ENCODE results near the gene NRXN3.

The NRXN3 gene

GRCh38 chr14:78848234-78848820 is 678.2 kb downstream of the NRXN3 start:
- DNase-seq: peak in 1 of 5 experiments; percentile 27

GRCh38 chr14:78849952-78850351 is 679.8 kb downstream of the NRXN3 start:
- no peak for DNase-seq

GRCh38 chr14:78851189-78851588 is 681.0 kb downstream of the NRXN3 start:
- no peak for DNase-seq

- no peak for DNase-seq
Measured at GRCh38 chr14:78852040-78852439, 681.9 kb downstream of the NRXN3 start.

GRCh38 chr14:78857974-78858373 is 687.8 kb downstream of the NRXN3 start:
- DNase-seq: no peak

GRCh38 chr14:78863143-78863542 is 693.0 kb downstream of the NRXN3 start:
- peak in 1 of 5 experiments; percentile 53 for DNase-seq

- DNase-seq: no peak
Measured at GRCh38 chr14:78872837-78873236, 702.7 kb downstream of the NRXN3 start.

GRCh38 chr14:78873581-78873980 is 703.4 kb downstream of the NRXN3 start:
- no peak for DNase-seq

- no peak for DNase-seq
Measured at GRCh38 chr14:78875049-78875448, 704.9 kb downstream of the NRXN3 start.

- DNase-seq: no peak
Measured at GRCh38 chr14:78885884-78886283, 715.7 kb downstream of the NRXN3 start.

- no peak for DNase-seq
Measured at GRCh38 chr14:78897443-78897842, 727.3 kb downstream of the NRXN3 start.

GRCh38 chr14:78902010-78902623 is 731.9 kb downstream of the NRXN3 start:
- peak in 1 of 5 experiments; percentile 17 for DNase-seq

- no peak for DNase-seq
Measured at GRCh38 chr14:78904094-78904493, 733.9 kb downstream of the NRXN3 start.

- DNase-seq: no peak
Measured at GRCh38 chr14:78917462-78917861, 747.3 kb downstream of the NRXN3 start.

GRCh38 chr14:78921856-78922255 is 751.7 kb downstream of the NRXN3 start:
- no peak for DNase-seq

GRCh38 chr14:78927261-78927660 is 757.1 kb downstream of the NRXN3 start:
- DNase-seq: no peak

GRCh38 chr14:78933166-78933565 is 763.0 kb downstream of the NRXN3 start:
- DNase-seq: no peak

- peak in 1 of 5 experiments; percentile 18 for DNase-seq
Measured at GRCh38 chr14:78933948-78934524, 763.9 kb downstream of the NRXN3 start.

- DNase-seq: no peak
Measured at GRCh38 chr14:78946949-78947348, 776.8 kb downstream of the NRXN3 start.

GRCh38 chr14:78947681-78948080 is 777.5 kb downstream of the NRXN3 start:
- DNase-seq: no peak

GRCh38 chr14:78950649-78951048 is 780.5 kb downstream of the NRXN3 start:
- no peak for DNase-seq

- DNase-seq: no peak
Measured at GRCh38 chr14:78951602-78952001, 781.4 kb downstream of the NRXN3 start.

GRCh38 chr14:78959674-78960264 is 789.6 kb downstream of the NRXN3 start:
- peak in 3 of 5 experiments; percentile 6 to 27 (median 8) for DNase-seq
